CD4-positive, alpha-beta T cell treated with Interleukin-15 for 1 hour (primary cell): ENCODE measurements around the gene GNAI3.

Source experiments
- DNase-seq: peaks from one replicate; pipeline ENCODE4 v3.0.0-alpha.2; 2020

Gene GNAI3

GRCh38 chr1:109527098-109527811 is 21.2 kb upstream of the GNAI3 start:
- DNase-seq, result no peak

DNA sequence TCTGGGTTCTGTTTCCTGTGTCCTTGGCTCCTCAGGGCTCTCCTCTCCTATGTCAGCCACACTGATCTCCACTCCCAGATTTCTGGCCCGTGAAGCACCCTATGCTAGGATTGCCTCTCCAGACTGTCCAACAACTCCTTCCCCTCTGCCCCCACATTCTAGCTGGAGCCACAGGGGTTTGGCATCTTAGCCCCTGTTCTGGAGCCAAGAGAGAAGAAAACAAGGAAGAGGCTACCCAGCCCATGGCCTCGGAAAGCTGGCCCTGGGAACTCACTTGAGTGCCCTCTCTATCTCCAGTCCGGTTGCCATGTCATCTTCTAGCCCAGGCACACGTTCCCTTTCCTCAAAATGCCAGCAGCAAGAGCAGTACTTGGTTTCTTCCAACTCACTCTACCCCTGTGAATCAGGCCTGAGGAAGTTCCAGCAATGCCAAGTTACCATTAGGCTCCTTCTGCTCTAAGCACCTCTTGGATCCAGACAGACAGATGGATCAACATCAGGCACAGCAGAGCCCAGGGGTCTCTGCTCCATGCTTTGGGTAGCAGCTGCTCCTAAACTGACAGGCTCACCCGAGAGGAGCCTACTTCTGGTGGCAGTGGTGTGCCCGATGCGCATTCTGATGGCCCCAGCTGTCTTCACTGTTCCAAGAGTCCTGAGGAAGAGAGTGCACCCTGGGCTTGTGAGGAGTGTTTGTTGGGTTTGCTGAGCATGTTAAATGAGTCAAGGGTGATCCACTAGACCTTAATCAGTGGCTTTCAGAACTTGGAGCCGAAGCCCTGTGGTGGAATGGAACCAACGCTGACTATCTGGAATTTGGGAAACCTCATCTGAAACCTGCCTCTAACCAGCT is 20.3 kb upstream of the GNAI3 start:
- DNase-seq, result no peak

DNA sequence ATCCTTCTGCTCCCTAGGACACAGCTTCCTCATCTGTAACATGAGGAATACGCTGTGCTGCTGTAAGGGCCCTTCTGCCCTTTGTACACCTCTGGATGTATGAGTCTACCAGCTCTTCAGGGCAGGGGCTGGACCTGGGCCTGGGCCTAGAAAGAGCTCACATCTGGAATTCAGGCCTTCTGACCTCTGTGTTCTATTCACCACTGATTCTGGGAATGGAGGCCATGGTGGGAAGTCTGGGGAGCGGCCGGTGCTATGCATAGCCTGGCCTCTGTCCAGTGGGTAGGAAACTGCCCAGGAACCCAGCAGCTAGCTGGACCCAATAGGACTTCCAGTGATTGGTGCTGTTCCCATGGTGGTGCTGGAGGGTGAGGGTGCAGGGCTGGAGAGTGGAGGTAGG is 19.7 kb upstream of the GNAI3 start:
- no peak for DNase-seq

DNA sequence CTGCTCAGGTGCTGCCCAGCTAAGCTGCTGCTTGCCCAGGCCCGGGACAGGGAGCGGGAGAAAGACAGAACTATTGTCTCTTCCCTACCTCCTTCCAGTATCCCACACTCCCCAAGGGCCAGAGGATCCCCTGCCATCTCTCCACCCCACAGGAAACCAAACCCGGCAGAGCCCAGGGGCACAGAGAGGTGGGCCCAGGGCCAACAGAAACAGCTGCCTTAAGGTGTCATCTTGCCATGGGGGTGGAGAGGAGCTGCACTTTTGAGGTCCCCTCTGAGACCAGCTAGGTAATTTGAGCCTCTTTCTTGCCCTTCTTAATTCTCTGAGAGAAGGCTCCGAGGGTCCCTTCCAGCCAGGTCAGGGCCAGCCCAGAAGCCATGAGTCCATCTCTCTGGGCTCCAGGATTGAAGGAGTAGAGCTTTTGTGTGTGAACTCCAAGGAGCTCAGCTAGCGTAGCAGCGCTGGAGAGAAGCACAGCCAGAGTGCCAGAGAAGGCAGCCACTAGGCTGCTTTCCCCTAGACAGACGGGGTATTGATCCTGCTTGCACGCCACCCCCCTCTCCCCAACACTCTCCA is 18.4 kb upstream of the GNAI3 start:
- DNase-seq, result no peak

- no peak for DNase-seq
Observed at GRCh38 chr1:109530457-109531087, 17.8 kb upstream of the GNAI3 start.

DNA sequence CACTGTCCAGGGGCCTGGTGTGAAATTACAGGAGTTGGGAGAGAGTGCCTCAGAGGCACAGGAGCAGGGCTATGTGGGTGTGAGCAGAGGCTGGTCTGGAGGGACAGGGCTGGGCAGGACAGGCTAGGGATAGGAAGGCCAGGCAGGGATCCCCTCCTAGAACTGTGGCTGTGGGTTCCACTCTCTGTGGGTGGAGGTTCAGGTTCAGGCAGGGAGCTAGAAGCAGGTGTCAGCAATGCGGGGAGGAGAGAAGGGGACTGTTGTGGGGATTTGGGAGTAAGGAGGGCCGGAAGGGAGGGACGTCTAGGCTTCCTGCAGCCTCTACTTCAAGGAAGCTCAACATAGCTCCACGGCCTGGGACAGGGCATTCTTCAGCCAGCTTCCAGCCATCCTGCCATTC is 17.0 kb upstream of the GNAI3 start:
- DNase-seq, result no peak

DNA sequence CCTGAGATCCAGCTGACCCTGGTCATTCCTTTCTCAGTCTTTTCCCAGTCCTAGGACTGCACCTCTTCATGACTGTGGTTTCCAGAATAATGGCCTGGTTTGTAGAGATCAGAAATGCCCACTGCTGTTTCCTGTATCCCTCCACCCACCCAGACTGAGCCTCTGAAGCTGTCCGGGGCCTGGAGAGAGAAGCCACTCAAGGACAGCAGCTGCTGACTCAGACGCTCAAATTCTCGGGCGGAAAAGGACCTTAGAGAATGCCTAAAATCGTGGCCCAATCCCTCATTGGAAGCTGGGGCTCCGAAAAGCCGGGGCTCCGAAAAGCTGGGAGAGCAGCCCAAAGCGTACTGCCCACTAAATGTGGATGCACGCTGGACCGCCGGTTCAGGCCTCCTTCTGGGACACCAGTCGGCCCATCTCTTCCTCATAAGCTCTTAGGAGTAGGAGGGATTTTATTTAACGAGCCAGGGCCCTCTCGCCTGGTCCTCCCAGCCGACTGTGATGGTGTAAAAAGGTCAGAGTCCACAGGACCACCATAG is 16.5 kb upstream of the GNAI3 start:
- no peak for DNase-seq

GRCh38 chr1:109532365-109533136 is 15.9 kb upstream of the GNAI3 start:
- DNase-seq, result peak; percentile 84

DNA sequence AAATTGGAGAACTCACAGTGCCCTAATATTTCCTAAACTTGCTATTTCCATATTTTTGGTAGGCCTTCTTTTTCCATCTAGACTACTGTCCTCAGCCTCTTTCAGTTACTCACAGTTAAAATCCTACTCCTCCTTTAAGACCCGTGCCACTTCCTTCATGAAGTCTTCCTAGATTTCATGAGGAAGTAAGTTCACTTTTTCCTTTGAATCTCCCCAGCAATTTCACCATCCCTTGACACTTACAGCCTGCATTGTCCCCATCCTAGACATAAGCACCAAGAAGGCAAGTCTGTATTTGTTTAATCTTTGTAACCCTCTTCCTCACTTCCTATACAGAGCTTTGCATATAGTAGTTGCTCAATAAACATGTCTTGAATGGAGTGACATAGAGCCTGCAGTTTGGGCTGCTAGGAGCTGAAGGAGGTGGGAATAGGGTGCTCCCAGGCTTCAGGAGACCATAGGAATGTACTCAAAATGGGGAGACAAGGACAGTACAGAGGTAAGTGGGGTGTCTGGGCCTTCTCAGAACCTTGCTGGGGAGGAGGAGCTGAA is 14.0 kb upstream of the GNAI3 start:
- no peak for DNase-seq

DNA sequence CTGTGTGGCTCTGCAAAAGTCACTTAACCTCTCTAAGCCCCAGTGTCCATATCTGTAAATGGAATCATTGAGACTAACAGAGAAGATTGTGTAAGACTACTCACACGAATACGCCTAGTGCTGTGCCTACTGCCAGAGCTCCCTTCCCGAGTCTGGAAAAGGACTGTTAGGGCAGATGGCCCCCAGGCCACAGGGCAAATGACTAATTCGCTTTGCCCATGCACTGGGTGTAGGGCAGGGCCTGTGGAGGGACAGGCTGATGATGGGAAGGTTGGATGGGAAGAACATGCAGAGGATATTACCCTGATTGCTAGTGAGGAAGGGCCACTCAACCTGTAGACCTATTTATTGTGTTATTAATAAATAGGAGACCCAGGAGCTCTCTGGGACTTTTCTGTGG is 12.9 kb upstream of the GNAI3 start:
- DNase-seq, result no peak

- DNase-seq, result no peak
Observed at GRCh38 chr1:109535971-109536491, 12.4 kb upstream of the GNAI3 start.

GRCh38 chr1:109537450-109538178 is 10.8 kb upstream of the GNAI3 start:
- DNase-seq, result no peak

- no peak for DNase-seq
Observed at GRCh38 chr1:109538827-109539555, 9.4 kb upstream of the GNAI3 start.

DNA sequence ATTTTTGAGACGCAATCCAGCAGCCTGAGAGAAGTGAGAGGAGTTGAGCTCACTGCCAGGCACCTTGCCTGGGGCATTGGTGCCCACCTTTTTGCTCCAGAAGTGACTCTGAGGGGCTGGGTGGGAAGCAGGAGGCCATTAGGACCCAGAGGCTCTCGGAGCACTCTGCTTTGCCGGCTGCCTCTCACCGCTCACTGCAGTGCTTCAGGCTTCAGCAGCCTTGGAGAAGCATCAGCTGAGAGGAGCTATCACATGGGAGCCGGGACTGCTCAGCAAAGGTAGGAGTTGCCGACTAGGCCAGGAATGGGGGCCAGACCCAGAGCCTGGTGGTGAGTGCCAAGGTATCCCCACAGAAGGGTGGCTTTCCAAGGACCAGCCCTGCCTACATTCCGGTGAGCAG is 8.7 kb upstream of the GNAI3 start, which contains the start of gene GPR61:
GPR61 (plus strand) TSS at position 197 of the 400 bp plus-strand sequence. CDS start 3,151 bp downstream, outside the sequence.
- no peak for DNase-seq

- no peak for DNase-seq
Observed at GRCh38 chr1:109541102-109541501, 7.3 kb upstream of the GNAI3 start.

DNA sequence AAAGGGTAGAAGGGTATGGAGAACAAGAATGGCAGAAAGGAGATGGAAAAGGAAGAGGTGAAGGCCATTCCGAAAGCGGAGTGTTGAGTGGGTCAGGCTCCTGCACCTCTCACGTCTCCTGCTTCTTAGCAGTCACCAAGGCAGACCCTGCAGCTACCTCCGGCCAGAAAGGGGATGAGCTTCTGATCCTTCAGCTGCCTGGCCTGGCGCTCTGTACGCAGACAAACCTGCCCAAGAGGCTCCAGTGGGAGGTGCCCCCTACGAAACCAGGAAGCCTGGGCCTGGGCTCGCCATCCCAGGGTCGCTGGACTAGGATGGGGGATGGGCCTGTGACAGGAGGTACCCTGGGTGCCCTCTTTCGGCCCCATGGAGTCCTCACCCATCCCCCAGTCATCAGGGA is 5.8 kb upstream of the GNAI3 start:
- no peak for DNase-seq

DNA sequence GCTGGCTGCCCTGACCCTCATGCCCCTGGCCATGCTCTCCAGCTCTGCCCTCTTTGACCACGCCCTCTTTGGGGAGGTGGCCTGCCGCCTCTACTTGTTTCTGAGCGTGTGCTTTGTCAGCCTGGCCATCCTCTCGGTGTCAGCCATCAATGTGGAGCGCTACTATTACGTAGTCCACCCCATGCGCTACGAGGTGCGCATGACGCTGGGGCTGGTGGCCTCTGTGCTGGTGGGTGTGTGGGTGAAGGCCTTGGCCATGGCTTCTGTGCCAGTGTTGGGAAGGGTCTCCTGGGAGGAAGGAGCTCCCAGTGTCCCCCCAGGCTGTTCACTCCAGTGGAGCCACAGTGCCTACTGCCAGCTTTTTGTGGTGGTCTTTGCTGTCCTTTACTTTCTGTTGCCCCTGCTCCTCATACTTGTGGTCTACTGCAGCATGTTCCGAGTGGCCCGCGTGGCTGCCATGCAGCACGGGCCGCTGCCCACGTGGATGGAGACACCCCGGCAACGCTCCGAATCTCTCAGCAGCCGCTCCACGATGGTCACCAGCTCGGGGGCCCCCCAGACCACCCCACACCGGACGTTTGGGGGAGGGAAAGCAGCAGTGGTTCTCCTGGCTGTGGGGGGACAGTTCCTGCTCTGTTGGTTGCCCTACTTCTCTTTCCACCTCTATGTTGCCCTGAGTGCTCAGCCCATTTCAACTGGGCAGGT is 5.0 kb upstream of the GNAI3 start:
- DNase-seq, result no peak

DNA sequence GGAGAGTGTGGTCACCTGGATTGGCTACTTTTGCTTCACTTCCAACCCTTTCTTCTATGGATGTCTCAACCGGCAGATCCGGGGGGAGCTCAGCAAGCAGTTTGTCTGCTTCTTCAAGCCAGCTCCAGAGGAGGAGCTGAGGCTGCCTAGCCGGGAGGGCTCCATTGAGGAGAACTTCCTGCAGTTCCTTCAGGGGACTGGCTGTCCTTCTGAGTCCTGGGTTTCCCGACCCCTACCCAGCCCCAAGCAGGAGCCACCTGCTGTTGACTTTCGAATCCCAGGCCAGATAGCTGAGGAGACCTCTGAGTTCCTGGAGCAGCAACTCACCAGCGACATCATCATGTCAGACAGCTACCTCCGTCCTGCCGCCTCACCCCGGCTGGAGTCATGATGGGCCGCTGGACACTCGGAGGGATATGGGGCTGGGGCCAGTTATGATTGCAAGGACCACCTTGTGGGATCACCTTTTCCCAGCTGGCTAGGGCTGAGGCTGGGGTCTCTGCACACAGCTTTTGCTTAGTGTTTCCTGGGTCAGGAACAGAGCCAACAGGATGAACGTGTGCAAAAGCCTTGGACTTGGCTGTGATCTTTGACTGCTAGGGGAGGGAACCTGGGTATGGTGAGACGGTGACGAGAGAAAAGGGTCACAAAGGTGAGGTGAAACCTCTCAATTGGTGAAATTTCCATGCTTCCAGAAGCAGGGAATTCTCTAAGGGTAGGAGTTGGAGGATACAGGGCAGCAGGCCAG is 4.3 kb upstream of the GNAI3 start:
- no peak for DNase-seq
